DOHH2 (cell line): Measurements from ENCODE around the gene GAS2L3.

Experiments
- H3F3A ChIP-seq: fragments of 200-600 bp; sonication (generic), shearing (Covaris generic); 2 replicates; pipeline ENCODE4 v1.6.0; 2016; ENCODE audit warnings: antibody characterized with exemption, mild to moderate bottlenecking; ENCODE audit not compliant: control insufficient read depth, insufficient read depth
- H3K27ac ChIP-seq: fragments of 200-600 bp; sonication (generic); 2 replicates; pipeline ENCODE4 v1.5.1; 2014; ENCODE audit warnings: low read depth, mild to moderate bottlenecking, low read length, moderate library complexity
- H3K27me3 ChIP-seq: fragments of 200-600 bp; sonication (generic); 2 replicates; pipeline ENCODE4 v1.6.1; 2014; ENCODE audit warnings: mild to moderate bottlenecking, low read length, mixed read lengths; ENCODE audit not compliant: control insufficient read depth
- H3K36me3 ChIP-seq: fragments of 200-600 bp; sonication (generic); 2 replicates; pipeline ENCODE4 v1.6.1; 2014; ENCODE audit warnings: mild to moderate bottlenecking, low read length, moderate library complexity, mixed read lengths; ENCODE audit not compliant: control insufficient read depth
- H3K4me1 ChIP-seq: fragments of 200-600 bp; sonication (generic); 2 replicates; pipeline ENCODE4 v1.6.1; 2014; ENCODE audit warnings: mild to moderate bottlenecking, low read length, mixed read lengths; ENCODE audit not compliant: control insufficient read depth
- H3K4me2 ChIP-seq: fragments of 200-600 bp; sonication (generic); 2 replicates; pipeline ENCODE4 v1.6.0; 2014; ENCODE audit warnings: mild to moderate bottlenecking, low read length, moderate library complexity
- H3K4me3 ChIP-seq: fragments of 200-600 bp; sonication (generic); 2 replicates; pipeline ENCODE4 v1.5.1; 2014; ENCODE audit warnings: mild to moderate bottlenecking, low read length, mixed read lengths
- H3K79me2 ChIP-seq: fragments of 200-600 bp; sonication (generic); 2 replicates; pipeline ENCODE4 v1.6.1; 2014; ENCODE audit warnings: mild to moderate bottlenecking, low read length, mixed read lengths; ENCODE audit not compliant: control insufficient read depth
- H3K9me2 ChIP-seq: fragments of 200-600 bp; sonication (generic); replicated peaks from 2 replicates; pipeline ENCODE4 v1.6.1; 2014; ENCODE audit warnings: mild to moderate bottlenecking, low read length, mixed read lengths; ENCODE audit not compliant: control insufficient read depth
- H3K9me3 ChIP-seq: fragments of 200-600 bp; sonication (generic); 2 replicates; pipeline ENCODE4 v1.6.1; 2014; ENCODE audit warnings: antibody characterized with exemption, low read length, mixed read lengths; ENCODE audit not compliant: control insufficient read depth, insufficient read depth
- H4K20me1 ChIP-seq: fragments of 200-600 bp; sonication (generic); 2 replicates; pipeline ENCODE4 v1.6.0; 2014; ENCODE audit warnings: low read depth, mild to moderate bottlenecking, antibody characterized with exemption, low read length, moderate library complexity; ENCODE audit not compliant: control insufficient read depth, insufficient read depth
- CTCF ChIP-seq: fragments of 200-600 bp; sonication (generic); IDR thresholded peaks from one replicate; pipeline ENCODE4 v1.5.1; 2014; ENCODE audit warnings: antibody characterized with exemption, mild to moderate bottlenecking, low read depth, low read length; ENCODE audit not compliant: poor library complexity, severe bottlenecking
- EZH2phosphoT487 ChIP-seq: fragments of 200-600 bp; sonication (generic); IDR thresholded peaks from 2 replicates; pipeline ENCODE4 v1.6.1; 2017; ENCODE audit warnings: borderline replicate concordance, mild to moderate bottlenecking, antibody characterized with exemption, low read length, moderate library complexity, mixed read lengths

GAS2L3 gene

GRCh38 chr12:100539202-100539601, 34.3 kb upstream of the GAS2L3 start:
- no peaks in the 10 kb centered on the region for H3K9me3 ChIP-seq
- no peaks in the 10 kb centered on the region for H3K27me3 ChIP-seq
- H3K4me3 ChIP-seq, result no peak overlapping the region
- no peaks in the 10 kb centered on the region for H3K36me3 ChIP-seq
- no peaks in the 10 kb centered on the region for H3K79me2 ChIP-seq
- H3F3A ChIP-seq, result no peaks in the 10 kb centered on the region
- no peak overlapping the region for H3K27ac ChIP-seq
- TF ChIP-seq CTCF (no peak), EZH2phosphoT487 (no peak)
- no peak overlapping the region for H3K4me2 ChIP-seq
- no peaks in the 10 kb centered on the region for H4K20me1 ChIP-seq
- H3K4me1 ChIP-seq, result no peaks in the 10 kb centered on the region
- no peaks in the 10 kb centered on the region for H3K9me2 ChIP-seq

- no peaks in the 10 kb centered on the region for H3K9me3 ChIP-seq
- TF ChIP-seq CTCF (no peak), EZH2phosphoT487 (no peak)
Measured at GRCh38 chr12:100544165-100544564, 29.3 kb upstream of the GAS2L3 start.

GRCh38 chr12:100545092-100545491, 28.4 kb upstream of the GAS2L3 start:
- TF ChIP-seq CTCF, result no peak
- no peak for TF ChIP-seq EZH2phosphoT487
- Histone ChIP-seq H3K9me3 (no peaks in the 10 kb centered on the region), H3F3A (no peaks in the 10 kb centered on the region), H3K79me2 (no peaks in the 10 kb centered on the region), H3K27ac (no peak overlapping the region), H3K9me2 (no peaks in the 10 kb centered on the region), H4K20me1 (no peaks in the 10 kb centered on the region), H3K4me3 (no peak overlapping the region), H3K36me3 (no peaks in the 10 kb centered on the region), H3K4me1 (no peaks in the 10 kb centered on the region), H3K4me2 (no peak overlapping the region), H3K27me3 (no peaks in the 10 kb centered on the region)

More at GRCh38 chr12:100544165-100544564, 29.3 kb upstream of the GAS2L3 start:
- H3K27ac ChIP-seq, result no peak overlapping the region
- H3K27me3 ChIP-seq, result no peaks in the 10 kb centered on the region
- no peaks in the 10 kb centered on the region for H4K20me1 ChIP-seq
- H3K79me2 ChIP-seq, result no peaks in the 10 kb centered on the region
- no peaks in the 10 kb centered on the region for H3K9me2 ChIP-seq
- H3K4me2 ChIP-seq, result no peak overlapping the region
- no peaks in the 10 kb centered on the region for H3F3A ChIP-seq
- H3K36me3 ChIP-seq, result no peaks in the 10 kb centered on the region
- no peaks in the 10 kb centered on the region for H3K4me1 ChIP-seq
- H3K4me3 ChIP-seq, result no peak overlapping the region

- no peak overlapping the region for H3K4me2 ChIP-seq
- no peaks in the 10 kb centered on the region for H3K27me3 ChIP-seq
Measured at GRCh38 chr12:100553936-100554335, 19.5 kb upstream of the GAS2L3 start.

More at GRCh38 chr12:100553936-100554335, 19.5 kb upstream of the GAS2L3 start:
- Histone ChIP-seq H3K4me3 (no peak overlapping the region), H3K79me2 (no peaks in the 10 kb centered on the region), H3K9me3 (no peaks in the 10 kb centered on the region), H3K36me3 (no peaks in the 10 kb centered on the region), H3K9me2 (no peaks in the 10 kb centered on the region), H4K20me1 (no peaks in the 10 kb centered on the region), H3F3A (no peaks in the 10 kb centered on the region), H3K27ac (no peak overlapping the region), H3K4me1 (no peaks in the 10 kb centered on the region)
- TF ChIP-seq CTCF (no peak), EZH2phosphoT487 (no peak)
